Measurements from ENCODE around the gene STK32C. TPM values are rescaled to one million over a fixed set of nuclear protein-coding genes. Genes with fewer than 3 reads are reported as not detected.

The STK32C gene
- total RNA-seq, 4 donors from 2014 or later = 4.8 to 10.9 (median 7.8) TPM

GRCh38 chr10:132196178-132197113, 111.3 kb downstream of the STK32C start:
- Histone ChIP-seq H3K36me3 (peaks cover 0 to 32% (median 0%) of the 10 kb centered on the region in 4 donors), H3K4me1 (peaks cover 0 to 17% (median 0%) of the 10 kb centered on the region in 4 donors), H3K27ac (replicated peaks in 1 of 4) (no peak overlapping the region), H3K9me3 (no peaks in the 10 kb centered on the region), H3K27me3 (no peaks in the 10 kb centered on the region), H3K4me3 (no peak overlapping the region)
- intact Hi-C loops (cut with DNase I) = no loop called here
- no peak for DNase-seq (ENCODE audit: extremely low spot score)
- 95% methylated on average over 13 of the region's 30 CpGs for WGBS
- TF ChIP-seq EP300 (IDR thresholded peaks at IDR 0.05) (no peak), POLR2AphosphoS5 (IDR thresholded peaks at IDR 0.05) (no peak), POLR2A (IDR thresholded peaks at IDR 0.05; ENCODE audit: low read depth) (no peak)
- TF ChIP-seq, protein P1, sequence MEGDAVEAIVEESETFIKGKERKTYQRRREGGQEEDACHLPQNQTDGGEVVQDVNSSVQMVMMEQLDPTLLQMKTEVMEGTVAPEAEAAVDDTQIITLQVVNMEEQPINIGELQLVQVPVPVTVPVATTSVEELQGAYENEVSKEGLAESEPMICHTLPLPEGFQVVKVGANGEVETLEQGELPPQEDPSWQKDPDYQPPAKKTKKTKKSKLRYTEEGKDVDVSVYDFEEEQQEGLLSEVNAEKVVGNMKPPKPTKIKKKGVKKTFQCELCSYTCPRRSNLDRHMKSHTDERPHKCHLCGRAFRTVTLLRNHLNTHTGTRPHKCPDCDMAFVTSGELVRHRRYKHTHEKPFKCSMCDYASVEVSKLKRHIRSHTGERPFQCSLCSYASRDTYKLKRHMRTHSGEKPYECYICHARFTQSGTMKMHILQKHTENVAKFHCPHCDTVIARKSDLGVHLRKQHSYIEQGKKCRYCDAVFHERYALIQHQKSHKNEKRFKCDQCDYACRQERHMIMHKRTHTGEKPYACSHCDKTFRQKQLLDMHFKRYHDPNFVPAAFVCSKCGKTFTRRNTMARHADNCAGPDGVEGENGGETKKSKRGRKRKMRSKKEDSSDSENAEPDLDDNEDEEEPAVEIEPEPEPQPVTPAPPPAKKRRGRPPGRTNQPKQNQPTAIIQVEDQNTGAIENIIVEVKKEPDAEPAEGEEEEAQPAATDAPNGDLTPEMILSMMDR (IDR thresholded peaks at IDR 0.05) = no peak

DNA sequence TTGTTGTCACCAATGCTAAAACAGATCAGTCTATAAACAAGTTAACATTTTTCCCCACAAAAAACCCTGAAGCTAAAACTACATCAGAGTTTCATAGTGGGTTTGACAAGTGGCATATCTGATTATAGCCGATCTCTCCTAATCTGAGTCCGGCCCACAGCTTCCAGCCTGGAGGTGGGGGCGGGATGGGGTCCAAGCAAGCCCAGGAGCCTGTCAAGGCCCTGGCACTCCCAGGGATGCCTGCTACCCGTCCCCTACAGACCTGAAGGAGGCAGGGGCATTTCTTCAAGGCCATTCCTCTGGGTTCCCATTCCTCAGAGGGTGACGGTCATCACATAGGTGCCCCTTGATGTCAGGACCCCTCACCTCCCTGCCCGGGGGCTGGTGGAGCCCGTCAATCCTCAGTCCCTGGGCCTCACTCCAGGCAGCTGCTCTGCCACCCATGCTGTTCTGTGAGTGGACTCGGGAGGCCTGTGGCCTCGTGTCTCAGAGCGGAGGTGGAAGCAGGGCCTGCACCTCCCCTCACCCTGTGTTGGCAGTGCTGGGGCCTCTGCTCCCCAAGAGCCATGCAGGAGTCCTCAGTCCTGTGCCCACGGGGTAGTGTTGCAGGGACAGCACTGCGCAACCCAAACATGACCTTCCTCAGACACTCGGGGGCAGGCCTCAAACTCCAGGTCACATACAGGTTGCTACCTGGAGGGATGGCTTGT, 112.2 kb downstream of the STK32C start:
- Histone ChIP-seq H3K9me3 (no peaks in the 10 kb centered on the region), H3K4me3 (no peak overlapping the region), H3K27ac (replicated peaks in 1 of 4) (no peak overlapping the region), H3K36me3 (peaks cover 0 to 25% (median 0%) of the 10 kb centered on the region in 4 donors), H3K4me1 (peaks cover 0 to 17% (median 0%) of the 10 kb centered on the region in 4 donors), H3K27me3 (no peaks in the 10 kb centered on the region)
- TF ChIP-seq POLR2AphosphoS5 (IDR thresholded peaks at IDR 0.05) (no peak), POLR2A (IDR thresholded peaks at IDR 0.05; ENCODE audit: low read depth) (no peak), EP300 (IDR thresholded peaks at IDR 0.05) (no peak)
- TF ChIP-seq, protein P1 (IDR thresholded peaks at IDR 0.05) = no peak
- no peak for DNase-seq (ENCODE audit: extremely low spot score)
- WGBS = 90% methylated on average over 7 of the region's 13 CpGs
- intact Hi-C loops (cut with DNase I) = no loop called here

DNA sequence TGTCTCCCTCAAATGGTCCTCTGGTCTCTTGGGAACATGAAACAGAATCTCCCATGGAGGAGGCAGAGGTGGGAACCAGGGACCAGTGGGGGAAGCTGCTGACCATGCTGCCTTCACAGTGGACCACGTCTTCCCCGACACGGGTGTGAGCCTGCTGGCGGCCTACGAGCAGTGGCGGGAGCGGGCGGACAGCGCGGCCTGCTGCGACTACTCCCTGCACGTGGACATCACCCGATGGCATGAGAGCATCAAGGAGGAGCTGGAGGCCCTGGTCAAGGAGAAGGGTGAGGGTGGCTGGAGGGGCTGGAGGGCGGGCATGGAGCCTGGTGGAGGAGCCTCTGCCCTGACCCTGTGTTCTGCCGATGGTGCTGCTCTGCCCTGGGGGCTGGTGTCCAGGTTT, 113.0 kb downstream of the STK32C start:
- intact Hi-C loops (cut with DNase I) = no loop called here
- H3K36me3 ChIP-seq = peaks cover 0 to 19% (median 0%) of the 10 kb centered on the region in 4 donors
- H3K4me1 ChIP-seq = peaks cover 0 to 17% (median 0%) of the 10 kb centered on the region in 4 donors
- WGBS = 96% methylated on average over 14 of the region's 15 CpGs
- no peak overlapping the region for H3K27ac ChIP-seq (replicated peaks in 1 of 4)
- peaks cover 0 to 6% (median 0%) of the 10 kb centered on the region in 4 donors for H3K27me3 ChIP-seq
- H3K9me3 ChIP-seq = no peaks in the 10 kb centered on the region
- TF ChIP-seq, protein P1 (IDR thresholded peaks at IDR 0.05) = no peak
- no peak for TF ChIP-seq POLR2AphosphoS5 (IDR thresholded peaks at IDR 0.05)
- no peak for TF ChIP-seq POLR2A (IDR thresholded peaks at IDR 0.05; ENCODE audit: low read depth)
- no peak for TF ChIP-seq EP300 (IDR thresholded peaks at IDR 0.05)
- no peak for DNase-seq (ENCODE audit: extremely low spot score)
- no peak overlapping the region for H3K4me3 ChIP-seq

GRCh38 chr10:132193907-132194552, 113.7 kb downstream of the STK32C start:
- intact Hi-C loops (cut with DNase I) = no loop called here
- no peak for TF ChIP-seq POLR2A (IDR thresholded peaks at IDR 0.05; ENCODE audit: low read depth)
- TF ChIP-seq EP300 (IDR thresholded peaks at IDR 0.05) = no peak
- TF ChIP-seq POLR2AphosphoS5 (IDR thresholded peaks at IDR 0.05) = no peak
- Histone ChIP-seq H3K27me3 (peaks cover 0 to 13% (median under 1%) of the 10 kb centered on the region in 4 donors), H3K27ac (replicated peaks in 1 of 4) (no peak overlapping the region), H3K9me3 (no peaks in the 10 kb centered on the region), H3K4me3 (no peak overlapping the region), H3K4me1 (peaks cover 0 to 17% (median 0%) of the 10 kb centered on the region in 4 donors), H3K36me3 (peaks cover 0 to 17% (median 0%) of the 10 kb centered on the region in 4 donors)
- WGBS = 0% methylated on average over 1 of the region's 21 CpGs
- DNase-seq (ENCODE audit: extremely low spot score) = no peak

Data from esophagus muscularis mucosa (tissue), 4 donors.